HG02678 (cell line): Measurements from ENCODE around the gene CLEC6A.
A peak's percentile ranks its signal among the peaks of the same experiment; 100 is the strongest.
"Not testable (repeated sequence)": the region's sequence is repeated elsewhere in the genome, so short reads cannot be mapped to it uniquely, and the experiment has no call there.

Experiments used
- ATAC-seq: cut with Tn5 transposase; IDR thresholded peaks from one replicate; pipeline ENCODE4 v1.9.1; 2021; ENCODE audit warnings: mild to moderate bottlenecking, moderate library complexity; ENCODE audit not compliant: unreplicated experiment

The CLEC6A gene

DNA sequence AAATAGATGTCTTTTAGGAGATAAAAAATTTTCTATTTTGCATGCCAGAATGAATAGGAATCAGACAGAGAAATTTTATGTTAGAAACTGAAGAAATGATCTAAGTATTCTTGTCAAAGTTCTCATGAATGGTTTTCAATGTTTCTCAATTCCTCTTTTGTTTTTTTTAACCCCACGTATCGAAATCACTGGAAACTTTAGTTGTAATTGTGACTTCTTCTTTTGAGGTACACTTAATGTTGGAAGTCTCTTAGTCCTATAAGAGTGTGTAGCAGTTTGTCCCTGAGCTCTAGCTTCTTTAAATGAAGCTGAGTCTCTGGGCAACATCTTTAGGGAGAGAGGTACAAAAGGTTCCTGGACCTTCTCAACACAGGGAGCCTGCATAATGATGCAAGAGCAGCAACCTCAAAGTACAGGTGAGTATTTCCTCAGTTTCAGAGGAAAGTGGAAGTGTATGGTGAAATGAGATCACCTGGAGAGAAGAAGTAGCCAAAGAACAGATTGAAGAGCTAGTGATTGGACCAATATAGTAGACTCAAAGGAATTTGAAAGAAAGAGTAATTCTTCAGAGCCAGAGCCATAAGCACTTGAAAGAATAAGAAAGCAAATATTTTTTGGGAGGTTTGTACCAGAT lies at the start of gene CLEC6A:
TSS of gene CLEC6A (plus strand) at position 236 of the 634 bp plus-strand sequence. CDS start at position 386, 150 bp downstream.
- ATAC-seq = no peak

DNA sequence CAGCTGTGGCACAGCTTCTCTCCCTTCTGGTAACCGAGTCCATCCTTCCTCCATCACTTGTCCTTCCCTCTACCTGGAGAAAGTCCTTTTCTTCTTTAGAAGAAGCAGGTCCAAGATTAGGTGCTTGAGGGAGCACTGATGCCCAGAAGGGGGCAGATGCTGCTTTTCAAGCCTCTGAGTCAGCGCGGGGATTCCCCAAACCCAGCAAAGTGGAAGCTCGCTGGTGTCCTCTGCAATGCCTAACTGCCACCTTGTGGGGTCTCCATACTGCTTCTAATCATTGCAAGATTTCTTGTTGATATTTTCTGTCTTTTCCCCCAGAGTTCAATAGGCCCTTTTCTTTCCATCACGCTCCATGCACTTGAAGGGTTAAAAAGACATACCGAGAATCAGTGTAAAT lies 36.2 kb upstream of the CLEC6A start:
- ATAC-seq = not testable (repeated sequence)

DNA sequence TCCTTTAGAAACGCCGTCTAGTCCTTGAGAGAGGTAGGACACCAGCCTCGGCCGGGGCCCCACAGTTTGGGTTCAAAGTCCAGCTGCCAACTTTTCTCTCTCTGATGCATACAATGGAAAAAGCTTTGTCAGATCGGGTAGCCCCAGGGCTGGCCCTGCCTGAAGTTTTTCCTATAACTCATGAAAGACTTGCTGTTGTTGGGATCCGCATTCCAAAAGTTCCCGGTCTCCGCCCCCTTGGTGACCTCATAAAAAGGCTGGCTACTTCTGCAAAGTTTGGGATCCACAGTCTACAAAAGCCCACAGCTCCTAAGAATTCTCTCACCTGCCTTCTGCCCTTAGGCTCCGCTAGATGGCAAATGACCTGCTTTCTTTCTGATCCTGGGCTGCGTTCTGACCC lies 35.3 kb upstream of the CLEC6A start:
- ATAC-seq = no peak

DNA sequence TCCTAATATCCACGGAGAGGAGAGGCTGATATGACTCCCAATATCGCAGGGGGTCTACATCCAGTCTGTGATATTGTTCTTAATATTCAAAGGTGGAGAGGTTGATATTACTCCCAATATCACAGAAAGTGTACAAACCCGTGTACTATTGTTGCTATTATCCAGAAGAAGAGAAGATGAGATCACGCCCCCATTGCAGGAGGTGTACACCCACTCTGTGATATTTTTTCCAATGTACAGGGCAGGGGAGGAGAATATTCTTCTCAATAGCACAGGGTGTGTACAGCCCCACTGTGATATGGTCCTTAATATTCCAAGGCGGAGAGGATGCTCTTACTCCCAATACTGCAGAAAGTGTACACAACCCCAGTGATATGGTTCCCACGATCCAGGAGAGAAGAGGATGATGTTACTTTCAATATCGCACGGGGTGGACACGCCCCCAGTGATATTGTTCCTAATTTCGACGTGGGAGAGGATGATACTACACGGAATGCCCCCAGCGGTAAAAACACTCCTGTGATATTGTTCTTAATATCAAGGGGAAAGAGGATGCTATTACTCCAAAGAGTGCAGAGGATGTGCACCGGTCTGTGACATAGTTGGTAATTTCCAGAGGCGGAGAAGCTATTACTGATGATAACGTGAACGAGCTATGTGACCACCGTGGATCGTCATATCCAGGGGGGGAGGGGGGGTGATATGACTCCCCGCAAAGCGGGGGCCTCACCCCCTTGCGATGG lies 11.1 kb upstream of the CLEC6A start:
- ATAC-seq = not testable (repeated sequence)

DNA sequence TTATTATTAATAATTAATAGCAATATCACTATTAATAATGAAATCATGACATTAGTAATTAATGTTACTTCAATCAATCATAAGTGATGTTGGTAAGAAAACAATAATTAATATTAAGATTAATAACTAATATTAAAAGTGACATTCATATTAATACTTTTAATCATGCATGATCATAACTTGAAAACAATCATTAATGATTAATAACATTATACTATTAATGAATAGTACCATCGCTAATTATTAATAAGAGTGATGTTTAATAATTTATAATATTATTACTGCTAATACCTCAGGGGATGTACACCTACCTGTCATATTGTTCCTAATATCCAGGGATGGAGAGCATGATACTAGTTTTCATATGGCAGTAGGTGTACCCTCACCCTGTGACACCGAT lies 10.0 kb upstream of the CLEC6A start:
- no peak for ATAC-seq

DNA sequence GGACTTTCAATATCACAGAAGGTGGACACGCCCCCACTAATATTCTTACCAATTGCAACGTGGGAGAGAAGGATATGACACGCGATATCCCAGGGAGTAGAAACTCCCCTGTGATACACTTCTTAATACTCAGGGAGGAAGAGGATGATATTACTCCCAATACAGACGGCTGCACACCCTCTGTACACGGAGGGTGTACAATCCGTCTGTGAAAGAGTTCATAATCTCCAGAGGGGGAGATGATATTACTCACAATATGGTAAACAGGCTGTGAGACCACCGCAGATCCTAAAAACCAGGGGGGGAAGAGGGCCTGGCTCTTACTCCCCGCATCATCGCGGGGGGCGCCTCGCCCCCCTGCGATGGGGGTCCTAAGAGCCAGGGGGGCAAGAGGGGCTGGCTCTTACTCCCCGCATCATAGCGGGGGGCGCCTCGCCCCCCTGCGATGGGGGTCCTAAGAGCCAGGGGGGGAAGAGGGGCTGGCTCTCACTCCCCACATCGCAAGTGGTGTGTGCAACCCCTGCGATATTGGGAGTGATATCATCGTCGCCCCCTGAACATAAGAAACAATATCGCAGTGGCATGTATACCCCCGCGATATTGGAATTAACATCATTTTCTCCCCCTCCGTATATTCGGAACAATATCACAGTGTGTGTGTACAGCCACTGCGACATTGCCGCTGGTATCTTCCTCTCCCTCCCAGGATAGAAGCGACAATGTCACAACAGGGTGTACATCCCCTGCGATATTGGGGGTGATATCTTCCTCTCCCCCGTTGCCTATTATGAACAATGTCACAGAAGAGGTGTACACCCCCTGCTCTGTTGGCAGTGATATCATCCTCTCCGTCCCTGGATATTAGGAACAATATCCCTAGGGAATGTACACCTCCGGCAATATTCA lies 8.9 kb upstream of the CLEC6A start:
- no peak for ATAC-seq

DNA sequence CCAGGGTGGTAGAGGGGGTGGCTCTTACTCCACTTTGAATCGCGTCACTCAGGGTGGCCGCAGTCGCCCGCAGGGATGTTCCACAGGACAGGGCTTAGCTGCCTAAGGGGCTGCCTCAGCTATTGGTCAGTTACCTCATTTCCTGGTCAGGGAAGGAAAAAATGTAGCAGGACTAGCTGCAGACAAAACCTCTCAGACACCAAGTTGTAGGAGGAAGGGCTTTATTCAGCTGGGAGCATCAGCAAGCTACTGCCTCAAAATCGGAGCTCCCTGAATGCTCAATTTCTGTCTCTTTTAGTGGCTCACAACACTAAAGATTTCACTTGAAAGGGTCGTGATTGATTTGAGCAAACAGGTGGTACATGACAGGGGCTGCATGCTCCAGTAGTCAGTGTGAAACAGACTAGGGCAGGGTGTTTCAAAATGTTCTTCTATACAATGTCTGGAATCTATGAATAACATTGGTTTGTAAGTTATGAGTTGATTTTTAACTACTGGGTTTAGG lies 6.4 kb upstream of the CLEC6A start:
- peak; percentile 66 for ATAC-seq

DNA sequence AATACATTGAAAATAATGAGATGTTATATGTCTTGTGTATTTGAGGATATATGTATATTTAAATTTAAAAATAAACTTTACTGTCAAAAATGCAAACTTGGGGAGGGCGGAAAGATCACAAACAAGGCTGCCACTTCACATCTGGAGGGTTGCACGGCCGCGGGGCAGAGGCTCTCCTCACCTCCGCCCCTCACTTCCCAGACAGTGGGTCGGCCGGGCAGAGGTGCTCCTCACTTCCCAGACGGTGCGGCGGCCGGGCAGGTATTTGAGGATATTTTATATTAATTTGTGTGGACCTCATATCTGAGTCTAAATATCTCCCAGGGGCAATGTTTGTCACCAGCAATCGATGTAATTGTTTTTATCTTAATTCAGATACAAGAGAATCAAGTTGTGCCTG lies 3.7 kb upstream of the CLEC6A start:
- no peak for ATAC-seq

DNA sequence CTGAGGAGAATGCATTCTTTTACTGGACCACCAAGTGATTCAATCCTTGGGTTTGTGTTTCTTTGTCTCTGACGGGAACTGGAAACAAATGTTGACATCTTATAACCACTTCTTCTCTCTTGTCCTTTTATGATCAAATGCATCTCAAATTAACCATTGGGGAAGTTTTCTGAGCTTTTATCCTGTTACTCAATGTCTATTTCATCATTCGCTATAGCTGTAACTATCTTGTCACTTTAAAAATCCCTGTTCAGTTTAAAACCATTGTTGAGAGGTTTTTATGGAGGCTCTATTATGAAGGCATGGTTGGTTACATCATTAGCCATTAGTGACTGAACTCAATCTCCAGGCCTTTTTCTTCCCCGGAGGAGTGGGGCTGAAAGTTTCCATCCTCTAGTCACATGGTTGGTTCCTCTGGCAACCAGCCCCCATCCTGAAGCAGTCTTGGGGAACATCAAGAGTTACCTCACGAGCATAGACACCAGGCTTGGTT lies 2.7 kb upstream of the CLEC6A start:
- ATAC-seq = no peak

DNA sequence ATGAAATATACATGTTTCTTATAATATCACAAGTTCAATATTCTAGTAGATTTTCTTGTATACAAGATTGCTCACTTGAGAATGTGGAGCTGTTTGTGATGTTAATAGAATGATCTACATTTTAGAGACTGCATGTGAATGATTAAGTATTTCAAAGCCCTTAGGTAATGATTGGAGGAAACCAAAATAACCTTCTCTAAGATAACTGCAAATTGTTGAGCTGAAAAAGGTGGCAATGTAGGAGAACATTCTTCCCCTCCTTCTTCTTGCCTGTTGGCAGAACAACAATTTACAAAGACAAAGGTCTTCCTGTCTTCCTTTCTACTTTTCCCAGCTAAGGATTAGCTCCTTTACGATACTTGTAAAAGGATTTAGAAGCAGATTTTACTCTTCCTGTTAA lies 2.0 kb upstream of the CLEC6A start:
- ATAC-seq = no peak

DNA sequence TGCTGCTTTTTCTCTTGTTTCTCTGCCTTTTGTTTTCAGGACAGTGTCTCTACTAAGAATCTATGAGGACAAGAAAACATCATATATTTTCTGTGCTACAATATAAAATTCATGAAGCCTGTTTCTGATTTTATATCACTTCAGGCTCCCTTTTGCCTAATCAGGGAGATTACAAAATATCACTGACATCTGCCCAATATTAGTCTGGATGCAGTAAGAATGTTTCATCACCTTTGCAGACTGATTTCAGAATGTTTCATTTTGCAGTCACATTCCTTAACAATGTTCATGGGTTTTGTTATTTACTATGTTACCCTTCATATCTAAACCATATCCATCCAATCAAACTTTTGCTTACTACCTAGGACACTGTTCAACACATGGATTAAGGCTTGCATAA lies 491 bp upstream of the CLEC6A start:
- no peak for ATAC-seq

DNA sequence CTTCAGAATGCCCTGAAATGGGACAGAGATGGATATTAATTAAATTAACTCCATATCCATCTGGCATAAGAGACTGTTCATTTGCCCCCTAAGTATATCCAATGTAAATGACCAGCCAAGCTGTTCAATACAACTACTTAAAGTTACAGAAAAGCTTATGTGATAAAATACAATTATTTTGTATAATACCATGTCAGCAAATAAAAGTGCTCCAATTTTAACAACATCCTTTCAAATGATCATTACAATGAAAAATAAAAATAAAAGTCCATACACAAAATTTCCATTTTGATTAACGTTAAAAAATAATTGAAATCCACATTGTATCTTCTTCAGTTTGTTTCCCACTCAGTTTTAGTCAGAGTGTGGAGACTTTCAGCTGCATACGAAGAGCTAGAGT lies 5.7 kb downstream of the CLEC6A start:
- ATAC-seq = no peak

DNA sequence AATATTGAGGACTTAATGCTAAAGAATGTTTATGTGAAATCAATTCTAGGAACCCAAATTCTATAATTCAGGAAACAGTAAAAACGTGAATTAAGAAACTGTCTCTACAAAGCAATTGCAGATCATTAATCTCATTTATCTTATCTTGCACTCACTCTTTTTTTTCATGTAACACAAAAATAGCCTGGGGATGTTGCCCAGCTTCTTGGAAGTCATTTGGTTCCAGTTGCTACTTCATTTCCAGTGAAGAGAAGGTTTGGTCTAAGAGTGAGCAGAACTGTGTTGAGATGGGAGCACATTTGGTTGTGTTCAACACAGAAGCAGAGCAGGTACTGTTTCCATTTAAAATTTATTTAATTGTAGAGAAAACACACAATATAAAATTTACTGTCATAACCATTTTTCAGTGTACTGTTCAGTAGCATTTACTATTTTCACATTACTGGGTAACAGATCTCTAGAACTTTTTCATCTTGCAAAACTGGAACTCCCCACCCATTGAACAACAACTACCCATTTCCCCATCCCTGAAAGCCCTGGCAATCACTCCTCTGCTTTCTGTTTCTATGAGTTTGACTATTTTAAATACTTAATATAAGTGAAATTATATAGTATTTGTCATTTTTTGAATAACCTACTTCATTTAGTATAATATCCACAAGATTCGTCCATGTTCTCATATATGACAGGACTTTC lies 9.7 kb downstream of the CLEC6A start:
- no peak for ATAC-seq

DNA sequence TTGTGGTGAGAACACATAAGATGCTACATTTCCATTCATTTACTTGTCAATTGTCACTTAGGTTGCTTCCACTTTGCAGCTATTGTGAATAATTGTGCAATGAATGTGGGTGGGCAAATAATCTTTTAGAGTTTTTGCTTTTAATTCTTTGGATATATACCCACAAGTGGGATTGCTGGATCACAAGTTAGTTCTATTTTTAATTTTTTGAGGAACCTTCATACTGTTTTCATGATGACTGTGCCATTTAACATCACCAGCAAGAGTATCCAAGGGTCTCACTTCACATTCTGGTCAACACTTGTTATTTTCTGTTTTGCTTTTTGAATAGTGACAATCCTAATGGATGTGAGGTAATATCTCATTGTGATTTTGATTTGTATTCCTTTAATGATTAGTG lies 10.5 kb downstream of the CLEC6A start:
- ATAC-seq = no peak

DNA sequence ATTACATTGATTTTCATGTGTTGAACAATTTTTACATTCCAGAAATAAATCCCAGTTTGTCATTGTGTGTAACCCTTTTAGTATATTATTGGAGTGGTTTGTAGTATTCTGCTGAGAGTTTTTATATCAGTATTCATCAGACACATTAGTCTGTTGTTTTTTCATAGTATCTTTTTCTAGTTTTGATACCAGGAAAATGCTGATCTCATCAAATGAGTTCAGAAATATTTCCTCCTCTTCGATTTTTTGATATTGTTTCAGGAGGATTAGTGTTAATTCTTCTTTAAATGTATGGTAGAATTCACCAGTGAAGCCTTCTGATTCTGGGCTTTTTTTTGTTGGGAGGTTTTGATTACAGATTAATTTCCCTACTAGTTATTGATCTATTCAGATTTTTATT lies 15.3 kb downstream of the CLEC6A start:
- ATAC-seq = no peak

DNA sequence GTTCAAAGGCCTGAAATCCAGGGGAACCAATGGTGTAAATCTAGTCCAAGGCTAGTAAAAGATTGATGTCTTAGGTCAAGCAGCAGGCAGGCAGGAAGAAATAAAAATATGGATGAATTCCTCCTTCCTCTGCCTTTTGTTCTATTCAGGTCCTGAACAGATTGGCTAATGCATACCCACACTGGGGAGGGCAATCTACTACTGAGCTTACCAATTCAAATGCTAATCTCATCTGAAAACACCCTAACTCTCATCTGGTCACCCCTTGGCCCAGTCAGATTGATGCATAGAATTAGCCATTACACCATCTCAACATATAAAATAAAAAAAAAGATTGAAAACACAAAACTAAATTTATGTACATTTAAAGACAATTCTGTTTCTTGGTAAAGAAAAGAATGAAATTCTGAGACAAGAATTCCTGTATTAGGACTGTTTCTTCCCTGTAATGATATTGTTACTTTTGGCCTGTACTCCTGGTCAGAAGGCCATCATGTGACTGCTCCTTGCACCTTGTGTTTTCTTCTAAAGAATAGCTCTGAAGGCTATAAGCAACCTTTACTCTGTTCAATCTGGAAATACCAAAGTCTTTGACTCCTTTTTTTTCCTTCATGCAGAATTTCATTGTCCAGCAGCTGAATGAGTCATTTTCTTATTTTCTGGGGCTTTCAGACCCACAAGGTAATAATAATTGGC lies 19.9 kb downstream of the CLEC6A start:
- ATAC-seq = no peak

DNA sequence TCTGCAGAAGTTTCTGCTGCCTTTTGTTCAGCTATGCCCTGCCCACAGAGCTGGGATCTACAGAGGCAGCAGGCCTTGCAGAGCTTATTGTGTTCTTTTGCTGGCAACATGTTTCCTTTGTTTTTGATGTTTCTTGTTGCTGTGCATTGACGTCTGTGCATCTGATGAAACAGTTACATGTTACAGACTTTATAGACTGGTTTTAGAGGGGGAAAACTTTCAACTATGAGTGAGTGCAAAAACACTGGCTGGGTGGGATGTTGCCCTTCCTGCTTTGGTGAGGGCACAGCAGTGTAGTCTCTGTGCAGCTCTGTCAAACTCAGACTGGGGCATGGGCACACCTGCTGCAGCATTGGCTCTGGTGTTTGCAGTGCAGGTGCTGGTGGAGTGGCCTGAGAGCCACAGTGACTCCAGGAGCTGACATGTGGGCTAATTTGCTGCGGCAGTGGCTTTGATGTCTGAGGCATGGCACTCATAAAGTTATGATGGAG lies 26.9 kb downstream of the CLEC6A start:
- no peak for ATAC-seq

DNA sequence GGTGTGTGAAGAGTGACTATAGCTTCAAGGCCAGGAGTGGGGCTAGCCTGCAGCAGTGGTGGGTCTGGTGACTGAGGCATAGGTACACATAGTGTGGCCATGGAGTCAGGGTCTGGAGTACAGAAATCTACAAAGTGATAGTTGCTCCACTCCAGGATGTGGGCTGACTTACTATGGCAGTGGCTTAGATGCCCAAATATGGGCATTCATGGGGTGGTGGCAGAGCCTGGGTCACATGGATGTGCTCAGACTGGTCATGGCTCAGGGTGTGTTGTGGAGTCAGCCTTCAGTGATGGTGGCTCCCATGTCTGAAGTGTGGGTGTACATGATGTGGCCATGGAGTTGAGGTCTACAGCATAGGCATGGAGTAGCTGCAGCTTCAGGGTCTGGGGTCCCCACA lies 27.3 kb downstream of the CLEC6A start:
- no peak for ATAC-seq

DNA sequence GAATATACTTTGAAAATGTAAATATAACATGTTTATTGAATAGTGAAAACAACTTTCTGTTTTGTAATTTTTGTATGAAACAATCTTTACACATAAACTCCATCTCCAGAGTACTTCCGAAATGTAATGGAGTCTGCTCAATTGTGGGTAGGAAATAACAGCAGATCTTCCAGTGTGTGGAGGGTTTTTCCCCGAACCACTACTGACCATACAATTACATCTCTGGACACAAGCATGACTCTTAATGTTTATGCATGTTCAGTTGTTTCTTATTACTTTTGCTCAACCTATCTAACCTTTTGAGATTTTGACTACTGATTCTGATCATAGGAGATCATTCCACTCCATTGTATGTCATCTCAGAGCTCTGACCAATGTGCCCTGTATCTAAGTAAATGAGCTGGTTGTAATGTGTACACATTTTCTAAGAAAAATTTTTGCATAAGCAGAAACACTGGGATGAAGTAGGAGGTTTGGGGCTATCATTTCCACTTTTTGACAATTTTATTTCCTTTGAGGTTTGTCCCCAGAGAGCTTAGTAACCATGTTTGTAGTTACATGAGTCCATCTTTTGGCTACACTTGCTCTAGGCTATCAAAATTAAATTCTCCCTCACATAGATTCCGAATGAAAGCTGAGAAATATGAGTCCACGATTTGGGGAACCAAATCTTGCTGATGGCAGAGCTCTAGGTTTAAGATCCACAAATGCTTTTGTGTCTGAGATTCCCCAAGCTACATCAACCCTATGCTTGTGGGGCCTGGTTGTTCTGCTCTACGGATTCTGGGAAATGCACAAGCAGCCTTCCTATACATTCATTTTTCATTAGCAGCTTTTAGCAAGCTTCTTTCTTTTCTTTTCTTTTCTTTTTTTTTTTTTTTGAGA lies 36.1 kb downstream of the CLEC6A start:
- ATAC-seq = no peak
